GM10847 (cell line): ENCODE results near the gene CSDE1.

Experiments
- POLR2A ChIP-seq: IDR thresholded peaks from 2 replicates; pipeline ENCODE4 v1.6.1; 2011; ENCODE audit not compliant: insufficient read length; ENCODE audit errors: extremely low read depth

The CSDE1 gene

GRCh38 chr1:114716304-114717170, 41.2 kb downstream of the CSDE1 start, which contains the start of gene NRAS:
TSS of gene NRAS (minus strand) at chr1:114716771. CDS start at chr1:114716160, 611 bp downstream.
- TF ChIP-seq POLR2A: peak; percentile 54

- TF ChIP-seq POLR2A: no peak
Measured at GRCh38 chr1:114715952-114716303, 41.9 kb downstream of the CSDE1 start.

GRCh38 chr1:114712977-114713376, 44.8 kb downstream of the CSDE1 start:
- TF ChIP-seq POLR2A: no peak

GRCh38 chr1:114710360-114710759, 47.4 kb downstream of the CSDE1 start:
- TF ChIP-seq POLR2A: no peak

DNA sequence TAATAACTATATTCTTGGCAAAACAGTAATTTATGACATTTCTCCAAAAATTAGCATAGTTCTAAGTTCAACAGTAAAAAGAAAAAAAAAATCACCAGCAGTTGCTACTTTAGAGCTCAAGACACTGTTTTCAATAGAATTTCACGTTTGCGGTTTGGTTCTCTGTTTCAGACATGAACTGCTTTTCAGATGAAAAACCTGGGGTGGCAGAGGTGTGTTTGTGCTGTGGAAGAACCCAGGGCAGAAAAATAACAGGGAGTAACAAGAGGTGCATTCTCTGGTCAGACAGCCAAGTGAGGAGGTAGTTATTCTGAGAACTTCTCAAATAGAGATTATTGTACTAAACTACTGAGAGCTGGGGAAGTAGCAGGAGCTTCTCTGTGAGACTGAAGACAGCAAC, 50.2 kb downstream of the CSDE1 start:
- TF ChIP-seq POLR2A: no peak

DNA sequence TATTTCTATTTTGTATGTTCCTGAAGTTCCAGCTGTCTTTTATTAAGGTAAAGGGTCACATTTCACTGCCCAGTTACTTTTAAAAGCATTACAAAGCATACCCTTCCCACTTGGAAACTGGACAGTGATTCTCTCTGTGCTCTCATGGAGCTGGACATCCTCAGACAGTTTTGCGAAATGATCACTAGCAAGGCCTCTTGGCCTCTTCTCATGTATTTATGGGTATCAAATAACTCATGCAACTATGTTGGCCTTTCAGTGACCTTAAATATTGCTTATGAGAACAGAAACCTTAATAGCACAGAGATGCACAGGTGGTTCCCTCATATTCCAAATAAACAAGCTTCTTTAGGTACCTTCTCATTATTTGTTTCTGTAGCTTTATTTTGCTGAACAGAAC, 54.5 kb downstream of the CSDE1 start:
- TF ChIP-seq POLR2A: no peak

DNA sequence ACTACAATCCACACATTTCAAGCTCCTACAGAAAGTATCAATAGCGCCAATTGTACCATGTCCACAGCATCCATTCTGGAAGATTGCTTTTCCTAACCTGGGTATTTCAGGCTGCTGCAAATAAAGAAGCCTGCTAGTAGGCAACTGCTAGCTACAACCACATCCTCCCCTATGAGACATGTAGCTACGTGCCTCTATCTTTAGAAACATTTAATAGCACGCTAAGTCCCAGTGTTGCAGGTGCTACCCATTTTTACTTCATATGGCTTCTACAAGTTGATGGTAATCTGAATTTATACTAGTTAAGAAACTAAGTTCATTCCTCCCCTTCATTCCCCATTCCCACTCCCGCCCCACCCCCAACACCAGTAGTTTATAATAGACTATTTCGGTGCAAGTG, 55.0 kb downstream of the CSDE1 start:
- TF ChIP-seq POLR2A: no peak

DNA sequence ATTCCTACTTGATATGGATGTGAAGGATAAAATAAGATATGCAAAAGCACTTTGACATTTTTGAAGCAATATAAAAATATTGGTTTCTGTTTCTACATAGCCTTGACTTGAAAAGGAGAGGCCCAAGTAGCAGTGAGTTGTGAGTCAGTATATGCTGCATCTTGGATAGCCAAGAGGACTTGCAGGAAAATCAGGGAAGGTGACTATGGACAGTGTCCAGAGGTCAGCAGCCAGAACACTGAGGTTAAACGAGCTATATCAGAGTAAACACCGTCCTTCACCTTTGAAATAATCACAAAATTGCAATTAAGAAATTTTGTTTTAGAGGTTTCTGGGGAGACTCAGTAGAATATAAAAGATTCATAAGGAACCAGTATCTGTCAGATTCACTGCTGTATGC, 55.9 kb downstream of the CSDE1 start:
- TF ChIP-seq POLR2A: no peak

GRCh38 chr1:114700036-114700600, 57.7 kb downstream of the CSDE1 start:
- no peak for TF ChIP-seq POLR2A

- TF ChIP-seq POLR2A: no peak
Measured at GRCh38 chr1:114696810-114697209, 61.0 kb downstream of the CSDE1 start.

DNA sequence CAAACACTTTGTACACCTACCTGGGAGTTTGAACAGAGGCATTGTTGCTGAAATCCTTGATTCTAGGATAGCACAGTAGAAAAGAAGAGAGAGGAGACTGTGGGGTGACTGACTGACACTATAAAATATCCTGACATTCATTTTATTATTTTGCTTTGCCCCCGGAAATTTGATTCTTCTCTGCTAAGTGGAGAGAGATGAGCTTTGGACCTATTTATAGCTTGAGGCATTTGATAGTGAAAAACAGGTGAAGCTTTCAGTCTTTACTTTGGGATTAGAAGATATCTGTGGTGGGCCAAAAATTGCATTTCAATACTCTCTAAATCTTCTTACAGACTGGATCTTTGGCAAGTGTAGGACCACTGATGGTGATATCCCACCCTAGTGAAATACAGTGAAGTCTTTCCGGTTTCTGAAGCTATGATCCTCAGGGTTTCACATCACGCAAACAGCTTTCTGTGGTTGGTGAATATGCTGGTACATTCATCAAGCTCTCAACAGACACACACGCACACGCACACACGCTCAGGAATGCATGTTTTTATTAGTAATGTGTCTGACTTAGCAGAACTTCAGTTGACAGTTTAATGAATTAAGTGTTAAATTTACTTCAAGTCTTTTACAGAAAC, 62.2 kb downstream of the CSDE1 start, which contains the start of gene AMPD1:
Gene AMPD1 (minus strand): TSS at position 117 of the 629 bp plus-strand sequence. CDS start 75 bp downstream, at position 42.
- TF ChIP-seq POLR2A: no peak

GRCh38 chr1:114694540-114695310, 63.1 kb downstream of the CSDE1 start:
- TF ChIP-seq POLR2A: no peak

DNA sequence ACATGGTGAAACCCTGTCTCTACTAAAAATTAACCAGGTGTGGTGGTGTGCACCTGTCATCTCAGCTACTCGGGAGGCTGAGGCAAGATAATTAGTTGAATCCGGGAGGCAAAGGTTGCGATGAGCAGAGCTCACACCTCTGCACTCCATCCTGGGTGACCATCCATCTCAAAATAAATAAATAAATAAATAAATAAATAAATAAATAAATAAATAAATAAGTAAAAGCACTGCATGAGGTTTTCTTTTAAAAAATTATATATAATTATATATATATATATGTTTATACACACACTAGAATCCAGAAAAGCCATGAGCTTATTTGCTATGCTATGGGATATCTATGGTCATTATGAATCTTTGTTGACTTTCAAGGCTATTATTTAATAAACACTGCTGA, 64.8 kb downstream of the CSDE1 start:
- TF ChIP-seq POLR2A: no peak

DNA sequence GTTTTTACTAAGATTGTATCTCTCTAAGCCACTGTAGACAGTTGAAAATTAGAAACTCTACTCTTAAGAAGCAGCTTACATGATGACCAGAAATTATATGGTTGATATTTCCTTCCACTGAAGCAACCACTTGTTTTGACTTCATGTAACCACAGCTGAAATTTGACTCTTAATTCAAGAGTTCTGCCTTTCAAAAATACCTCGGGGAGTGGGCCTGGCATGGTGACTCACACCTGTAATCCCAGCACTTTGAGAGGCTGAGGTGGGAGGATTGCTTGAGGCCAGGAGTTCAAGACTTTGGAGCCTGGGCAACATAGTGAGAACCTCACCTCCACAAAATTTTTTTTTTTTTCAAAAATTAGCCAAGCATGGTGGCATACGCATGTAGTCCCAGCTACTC, 66.7 kb downstream of the CSDE1 start:
- TF ChIP-seq POLR2A: no peak

DNA sequence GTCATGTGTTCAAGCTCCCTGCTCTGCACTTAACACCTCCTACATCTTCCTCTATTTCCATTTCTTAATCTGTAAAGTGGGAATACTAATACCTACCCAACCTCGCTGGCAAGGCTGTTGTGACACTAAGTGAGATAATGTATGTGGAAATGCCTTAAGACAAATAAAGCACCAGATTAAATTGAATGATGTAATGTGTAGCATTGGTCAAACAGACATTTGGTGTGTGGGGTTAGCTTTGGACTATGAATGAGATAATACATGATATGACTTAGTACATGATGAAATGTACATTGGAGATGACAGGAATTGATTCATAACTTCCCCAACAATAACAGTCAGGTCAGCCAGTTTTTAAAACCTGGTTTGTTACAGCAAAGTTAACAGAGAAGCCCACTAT, 67.6 kb downstream of the CSDE1 start:
- TF ChIP-seq POLR2A: no peak
